Muscle layer of duodenum (tissue), 2 donors: ENCODE data around the gene SMURF1.
A peak's percentile ranks its signal among the peaks of the same experiment; 100 is the strongest.

ENCODE experiments used
- H3K27ac ChIP-seq: one replicate; pipeline ENCODE4 v1.7.0; 2013; ENCODE audit warnings: mild to moderate bottlenecking, low read length
- H3K27me3 ChIP-seq: one replicate; pipeline ENCODE4 v1.7.0; 2013; ENCODE audit warnings: low read depth, mild to moderate bottlenecking, control low read depth, low read length
- H3K36me3 ChIP-seq, 2 donors: one replicate each; pipeline ENCODE4 v1.7.0; 2013; ENCODE audit warnings: low read length in 2 of 2, control low read depth in 1 of 2, mild to moderate bottlenecking in 1 of 2; ENCODE audit not compliant: insufficient read depth in 2 of 2, control insufficient read depth in 1 of 2
- H3K4me1 ChIP-seq, 2 donors: one replicate each; pipeline ENCODE4 v1.7.0; 2013; ENCODE audit warnings: low read length in 2 of 2, mild to moderate bottlenecking in 2 of 2, control low read depth in 1 of 2, moderate library complexity in 1 of 2; ENCODE audit not compliant: insufficient read depth in 2 of 2, control insufficient read depth in 1 of 2
- H3K4me3 ChIP-seq, 2 donors: one replicate each; pipeline ENCODE4 v1.7.0; 2013; ENCODE audit warnings: low read length in 2 of 2, low read depth in 1 of 2, mild to moderate bottlenecking in 1 of 2
- H3K9me3 ChIP-seq, 2 donors: one replicate each; pipeline ENCODE4 v1.7.0; 2013; ENCODE audit warnings: low read length in 2 of 2, control low read depth in 1 of 2, mild to moderate bottlenecking in 1 of 2; ENCODE audit not compliant: control insufficient read depth in 1 of 2
- donor health status: healthy.

The SMURF1 gene

GRCh38 chr7:99140813-99141212, 3.1 kb downstream of the SMURF1 start:
- H3K4me3 ChIP-seq = peak overlapping the region in 1 of 2 donors; percentile 59
- no peak overlapping the region for H3K27ac ChIP-seq

GRCh38 chr7:99139036-99139435, 4.9 kb downstream of the SMURF1 start:
- H3K27me3 ChIP-seq = no peaks in the 10 kb centered on the region
- H3K4me1 ChIP-seq = peaks cover 0 to 31% of the 10 kb centered on the region in 2 donors
- H3K27ac ChIP-seq = no peak overlapping the region
- H3K4me3 ChIP-seq = no peak overlapping the region
- peaks cover 0 to 10% of the 10 kb centered on the region in 2 donors for H3K36me3 ChIP-seq
- no peaks in the 10 kb centered on the region for H3K9me3 ChIP-seq

More at GRCh38 chr7:99140813-99141212, 3.1 kb downstream of the SMURF1 start:
- peaks cover 0 to 33% of the 10 kb centered on the region in 2 donors for H3K4me1 ChIP-seq
- peaks cover 0 to 10% of the 10 kb centered on the region in 2 donors for H3K36me3 ChIP-seq
- no peaks in the 10 kb centered on the region for H3K9me3 ChIP-seq
- no peaks in the 10 kb centered on the region for H3K27me3 ChIP-seq

GRCh38 chr7:99137411-99138180, 6.3 kb downstream of the SMURF1 start:
- Histone ChIP-seq H3K27me3 (no peaks in the 10 kb centered on the region), H3K9me3 (no peaks in the 10 kb centered on the region), H3K4me3 (peak overlapping the region; percentile 12 to 44), H3K4me1 (peaks cover 0 to 45% of the 10 kb centered on the region in 2 donors), H3K36me3 (peaks cover 0 to 6% of the 10 kb centered on the region in 2 donors), H3K27ac (peak overlapping the region; percentile 61)

- no peak overlapping the region for H3K27ac ChIP-seq
- H3K36me3 ChIP-seq = no peaks in the 10 kb centered on the region
- no peak overlapping the region for H3K4me3 ChIP-seq
- H3K27me3 ChIP-seq = no peaks in the 10 kb centered on the region
- peaks cover 0 to 51% of the 10 kb centered on the region in 2 donors for H3K4me1 ChIP-seq
- no peaks in the 10 kb centered on the region for H3K9me3 ChIP-seq
Measured at GRCh38 chr7:99135938-99136337, 8.0 kb downstream of the SMURF1 start.

- Histone ChIP-seq H3K4me1 (peaks cover 0 to 52% of the 10 kb centered on the region in 2 donors), H3K4me3 (no peak overlapping the region), H3K9me3 (no peaks in the 10 kb centered on the region), H3K36me3 (no peaks in the 10 kb centered on the region), H3K27ac (no peak overlapping the region), H3K27me3 (no peaks in the 10 kb centered on the region)
Measured at GRCh38 chr7:99133766-99134564, 9.9 kb downstream of the SMURF1 start.

- Histone ChIP-seq H3K4me3 (no peak overlapping the region), H3K27me3 (no peaks in the 10 kb centered on the region), H3K36me3 (no peaks in the 10 kb centered on the region), H3K9me3 (no peaks in the 10 kb centered on the region), H3K4me1 (peaks cover 6 to 62% of the 10 kb centered on the region in 2 donors), H3K27ac (no peak overlapping the region)
Measured at GRCh38 chr7:99132595-99133321, 11.2 kb downstream of the SMURF1 start.

GRCh38 chr7:99131290-99131689, 12.6 kb downstream of the SMURF1 start:
- no peaks in the 10 kb centered on the region for H3K36me3 ChIP-seq
- H3K27me3 ChIP-seq = no peaks in the 10 kb centered on the region
- H3K4me1 ChIP-seq = peaks cover 6 to 55% of the 10 kb centered on the region in 2 donors

GRCh38 chr7:99129536-99129935, 14.4 kb downstream of the SMURF1 start:
- Histone ChIP-seq H3K9me3 (no peaks in the 10 kb centered on the region), H3K4me1 (peaks cover 10 to 62% of the 10 kb centered on the region in 2 donors), H3K27ac (no peak overlapping the region), H3K4me3 (no peak overlapping the region), H3K36me3 (no peaks in the 10 kb centered on the region), H3K27me3 (no peaks in the 10 kb centered on the region)

More at GRCh38 chr7:99131290-99131689, 12.6 kb downstream of the SMURF1 start:
- H3K9me3 ChIP-seq = no peaks in the 10 kb centered on the region
- H3K4me3 ChIP-seq = no peak overlapping the region
- H3K27ac ChIP-seq = no peak overlapping the region

GRCh38 chr7:99129001-99129400, 14.9 kb downstream of the SMURF1 start:
- Histone ChIP-seq H3K27me3 (no peaks in the 10 kb centered on the region), H3K4me1 (peaks cover 16 to 65% of the 10 kb centered on the region in 2 donors), H3K27ac (no peak overlapping the region)

GRCh38 chr7:99128076-99128950, 15.6 kb downstream of the SMURF1 start:
- no peaks in the 10 kb centered on the region for H3K27me3 ChIP-seq
- peak overlapping the region; percentile 3 for H3K27ac ChIP-seq
- peaks cover 21 to 63% of the 10 kb centered on the region in 2 donors for H3K4me1 ChIP-seq
- H3K4me3 ChIP-seq = no peak overlapping the region
- H3K9me3 ChIP-seq = no peaks in the 10 kb centered on the region
- H3K36me3 ChIP-seq = no peaks in the 10 kb centered on the region

More at GRCh38 chr7:99129001-99129400, 14.9 kb downstream of the SMURF1 start:
- no peaks in the 10 kb centered on the region for H3K9me3 ChIP-seq
- H3K4me3 ChIP-seq = no peak overlapping the region
- no peaks in the 10 kb centered on the region for H3K36me3 ChIP-seq
